ENCODE results near the gene USF2. TPM values are rescaled to one million over a fixed set of nuclear protein-coding genes. Genes with fewer than 3 reads are reported as not detected.

The USF2 gene
- total and polyA plus RNA-seq, 2 experiments from 2014 or later: 30.2 to 55.6 TPM

DNA sequence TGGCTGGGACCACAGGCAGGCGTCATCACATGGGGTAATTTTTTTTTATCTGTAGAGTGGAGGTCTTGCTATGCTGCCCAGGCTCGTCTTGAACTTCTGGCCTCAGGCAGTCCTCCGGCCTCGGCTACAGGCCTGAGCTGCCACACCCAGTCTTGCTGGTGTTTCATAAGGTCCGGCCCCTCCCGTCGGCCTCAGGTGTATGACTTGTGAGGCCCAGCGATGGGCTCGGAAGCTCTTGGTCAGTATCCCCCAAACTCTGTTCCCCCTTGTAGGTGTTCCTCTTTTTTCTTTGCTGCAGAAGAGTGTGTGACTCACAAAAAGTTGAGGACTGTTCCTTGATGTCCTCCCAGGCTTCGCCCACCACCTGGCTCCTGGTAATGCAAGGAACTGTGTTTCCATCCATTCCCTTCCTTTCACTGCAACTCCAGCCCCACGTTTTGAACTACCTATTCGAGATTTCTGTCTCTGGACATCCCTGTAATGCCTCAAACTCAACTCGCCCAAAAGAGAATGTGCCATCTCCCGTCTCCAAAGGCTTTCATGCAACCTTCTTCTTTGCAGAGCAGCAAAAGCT is 5.0 kb downstream of the USF2 start:
- no peaks in the 10 kb centered on the region for H3K9me2 ChIP-seq (replicated peaks; ENCODE audit: insufficient read depth)
- 84% methylated on average over 14 of the region's 14 CpGs for WGBS (ENCODE audit: low lambda C conversion rate, missing lambda C conversion rate)
- no peaks in the 10 kb centered on the region for H3K9me3 ChIP-seq (ENCODE audit: low read depth)
- no peak overlapping the region for H3K4me2 ChIP-seq
- no peaks in the 10 kb centered on the region for H3K27me3 ChIP-seq
- DNase-seq (ENCODE audit: low spot score): no peak
- peaks cover 5% of the 10 kb centered on the region for H3K4me1 ChIP-seq (ENCODE audit: insufficient read depth)
- H4K20me1 ChIP-seq (ENCODE audit: insufficient read depth, poor library complexity, severe bottlenecking): peaks cover 10% of the 10 kb centered on the region
- no peak overlapping the region for H2AFZ ChIP-seq
- TF ChIP-seq, protein P1, sequence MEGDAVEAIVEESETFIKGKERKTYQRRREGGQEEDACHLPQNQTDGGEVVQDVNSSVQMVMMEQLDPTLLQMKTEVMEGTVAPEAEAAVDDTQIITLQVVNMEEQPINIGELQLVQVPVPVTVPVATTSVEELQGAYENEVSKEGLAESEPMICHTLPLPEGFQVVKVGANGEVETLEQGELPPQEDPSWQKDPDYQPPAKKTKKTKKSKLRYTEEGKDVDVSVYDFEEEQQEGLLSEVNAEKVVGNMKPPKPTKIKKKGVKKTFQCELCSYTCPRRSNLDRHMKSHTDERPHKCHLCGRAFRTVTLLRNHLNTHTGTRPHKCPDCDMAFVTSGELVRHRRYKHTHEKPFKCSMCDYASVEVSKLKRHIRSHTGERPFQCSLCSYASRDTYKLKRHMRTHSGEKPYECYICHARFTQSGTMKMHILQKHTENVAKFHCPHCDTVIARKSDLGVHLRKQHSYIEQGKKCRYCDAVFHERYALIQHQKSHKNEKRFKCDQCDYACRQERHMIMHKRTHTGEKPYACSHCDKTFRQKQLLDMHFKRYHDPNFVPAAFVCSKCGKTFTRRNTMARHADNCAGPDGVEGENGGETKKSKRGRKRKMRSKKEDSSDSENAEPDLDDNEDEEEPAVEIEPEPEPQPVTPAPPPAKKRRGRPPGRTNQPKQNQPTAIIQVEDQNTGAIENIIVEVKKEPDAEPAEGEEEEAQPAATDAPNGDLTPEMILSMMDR (IDR thresholded peaks at IDR 0.05; ENCODE audit: poor library complexity): no peak
- TF ChIP-seq EZH2phosphoT487 (IDR thresholded peaks at IDR 0.05; ENCODE audit: low read depth, severe bottlenecking, unreplicated experiment) (no peak), EZH2 (IDR thresholded peaks at IDR 0.05; ENCODE audit: borderline replicate concordance) (no peak)
- H3K36me3 ChIP-seq (replicated peaks; ENCODE audit: insufficient read depth, low read depth): no peaks in the 10 kb centered on the region
- H3K79me2 ChIP-seq: peaks cover 21% of the 10 kb centered on the region
- H3K27ac ChIP-seq: no peak overlapping the region
- H3K4me3 ChIP-seq: no peak overlapping the region

DNA sequence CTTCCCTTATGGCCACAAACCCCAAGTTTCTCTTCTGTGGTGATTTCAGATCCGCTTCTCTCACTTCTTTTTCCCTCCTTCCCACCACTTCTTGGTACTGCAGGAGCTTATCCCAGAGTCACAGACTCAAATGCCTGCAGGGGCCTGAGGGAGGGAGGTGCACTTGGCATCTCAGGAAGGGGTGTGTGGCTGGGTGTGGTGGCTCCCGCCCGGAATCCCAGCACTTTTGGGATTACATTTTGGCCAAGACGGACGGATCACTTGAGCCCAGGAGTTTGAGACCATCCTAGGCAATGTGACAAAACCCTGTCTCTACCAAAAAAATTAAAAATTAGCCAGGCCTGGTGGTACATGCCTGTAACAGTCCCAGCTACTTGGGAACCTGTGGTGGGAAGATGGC is 5.6 kb downstream of the USF2 start:
- H3K27me3 ChIP-seq: no peaks in the 10 kb centered on the region

DNA sequence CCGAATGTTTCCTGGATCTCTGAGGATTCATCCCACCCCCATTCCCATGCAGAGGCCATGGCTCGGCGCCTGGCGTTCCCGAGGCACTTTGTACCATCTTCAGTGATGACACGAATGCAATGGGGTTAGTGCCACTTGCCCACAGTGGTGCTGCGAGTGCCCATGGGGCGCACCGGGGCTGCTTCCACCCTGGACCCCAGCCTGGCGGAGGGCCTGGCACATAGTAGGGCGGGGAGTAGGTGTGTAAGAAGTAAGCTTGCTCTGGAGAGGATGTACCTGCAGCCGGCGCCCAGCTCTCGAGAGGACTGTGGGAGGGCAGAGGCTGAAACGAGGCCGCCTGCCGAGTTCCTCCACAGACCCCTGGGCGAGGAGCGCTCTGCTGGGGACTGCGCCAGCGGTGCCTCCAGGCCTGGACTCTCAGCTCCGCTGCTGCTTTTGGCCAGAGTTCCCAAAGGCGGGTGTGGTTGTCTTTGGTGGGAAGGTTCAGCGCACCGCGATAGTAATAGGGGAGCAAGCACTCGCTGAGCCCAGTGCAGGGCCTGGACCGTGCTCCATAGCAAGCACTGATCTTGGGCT is 8.0 kb downstream of the USF2 start:
- Histone ChIP-seq H3K27ac (no peak overlapping the region), H3K79me2 (no peaks in the 10 kb centered on the region), H3K4me2 (no peak overlapping the region), H2AFZ (no peak overlapping the region), H3K9me3 (ENCODE audit: low read depth) (no peaks in the 10 kb centered on the region), H3K36me3 (replicated peaks; ENCODE audit: insufficient read depth, low read depth) (no peaks in the 10 kb centered on the region), H3K4me1 (ENCODE audit: insufficient read depth) (no peaks in the 10 kb centered on the region), H3K27me3 (no peaks in the 10 kb centered on the region), H3K9me2 (replicated peaks; ENCODE audit: insufficient read depth) (no peaks in the 10 kb centered on the region), H3K4me3 (no peak overlapping the region), H4K20me1 (ENCODE audit: insufficient read depth, poor library complexity, severe bottlenecking) (no peaks in the 10 kb centered on the region)
- TF ChIP-seq EZH2 (IDR thresholded peaks at IDR 0.05; ENCODE audit: borderline replicate concordance) (no peak), EZH2phosphoT487 (IDR thresholded peaks at IDR 0.05; ENCODE audit: low read depth, severe bottlenecking, unreplicated experiment) (no peak)
- TF ChIP-seq, protein P1 (IDR thresholded peaks at IDR 0.05; ENCODE audit: poor library complexity): no peak
- over 99% methylated on average over 28 of the region's 28 CpGs for WGBS (ENCODE audit: low lambda C conversion rate, missing lambda C conversion rate)
- DNase-seq (ENCODE audit: low spot score): no peak

More for the DNA sequence above, 5.6 kb downstream of the USF2 start:
- TF ChIP-seq EZH2phosphoT487 (IDR thresholded peaks at IDR 0.05; ENCODE audit: low read depth, severe bottlenecking, unreplicated experiment) (no peak), EZH2 (IDR thresholded peaks at IDR 0.05; ENCODE audit: borderline replicate concordance) (no peak)
- TF ChIP-seq, protein P1 (IDR thresholded peaks at IDR 0.05; ENCODE audit: poor library complexity): no peak
- no peaks in the 10 kb centered on the region for H3K36me3 ChIP-seq (replicated peaks; ENCODE audit: insufficient read depth, low read depth)
- no peak overlapping the region for H3K27ac ChIP-seq
- DNase-seq (ENCODE audit: low spot score): no peak
- H4K20me1 ChIP-seq (ENCODE audit: insufficient read depth, poor library complexity, severe bottlenecking): peaks cover 10% of the 10 kb centered on the region
- H3K4me2 ChIP-seq: no peak overlapping the region
- H3K4me3 ChIP-seq: no peak overlapping the region
- over 99% methylated on average over 5 of the region's 5 CpGs for WGBS (ENCODE audit: low lambda C conversion rate, missing lambda C conversion rate)
- no peaks in the 10 kb centered on the region for H3K9me2 ChIP-seq (replicated peaks; ENCODE audit: insufficient read depth)
- H3K9me3 ChIP-seq (ENCODE audit: low read depth): no peaks in the 10 kb centered on the region
- H3K79me2 ChIP-seq: peaks cover 21% of the 10 kb centered on the region
- peaks cover 5% of the 10 kb centered on the region for H3K4me1 ChIP-seq (ENCODE audit: insufficient read depth)
- H2AFZ ChIP-seq: no peak overlapping the region

All from hepatocyte (in vitro differentiated cells).